OCI-LY7 (cell line): ENCODE results near the gene PCDHGA7. TPM values are rescaled to one million over a fixed set of nuclear protein-coding genes. Genes with fewer than 3 reads are reported as not detected.

Experiments used
- BruUV-seq: library from RNA; stranded (reverse); fragments of 400-500 nt; replicated peaks from 2 replicates; lab custom pipeline; 2021; lab: Mats Ljungman, UMichigan
- CTCF ChIA-PET: fragments of 300-600 bp; sonication (Branson Sonifier 250); formaldehyde crosslinking; loops from one replicate; lab custom pipeline; 2022; ENCODE audit warnings: antibody characterized with exemption; ENCODE audit not compliant: unreplicated experiment; lab: Charles Lee
- POLR2A ChIA-PET: fragments of 300-600 bp; sonication (Branson Sonifier 250); formaldehyde crosslinking; loops from one replicate; lab custom pipeline; 2022; ENCODE audit warnings: antibody characterized with exemption; lab: Charles Lee
- DNase-seq: peaks from one replicate; pipeline ENCODE4 v3.0.0-alpha.2; 2015; ENCODE audit warnings: low spot score
- H2AFZ ChIP-seq: fragments of 200-600 bp; sonication (generic), shearing (Covaris generic); 2 replicates; pipeline ENCODE4 v1.6.1; 2014; ENCODE audit warnings: mild to moderate bottlenecking, antibody characterized with exemption, low read length, moderate library complexity
- H3K27ac ChIP-seq: fragments of 200-600 bp; sonication (generic); 2 replicates; pipeline ENCODE4 v1.5.1; 2014; ENCODE audit warnings: mixed run types, low read depth, mild to moderate bottlenecking, moderate library complexity, low read length, inconsistent platforms; ENCODE audit not compliant: poor library complexity, severe bottlenecking
- H3K36me3 ChIP-seq: fragments of 200-600 bp; sonication (generic); 2 replicates; pipeline ENCODE4 v1.6.1; 2014; ENCODE audit warnings: mild to moderate bottlenecking, antibody characterized with exemption, low read length, moderate library complexity, mixed read lengths; ENCODE audit not compliant: insufficient read depth
- H3K4me1 ChIP-seq: fragments of 200-600 bp; sonication (generic); 2 replicates; pipeline ENCODE4 v1.5.1; 2014; ENCODE audit warnings: mild to moderate bottlenecking, low read length; ENCODE audit not compliant: insufficient read depth, poor library complexity, severe bottlenecking
- H3K4me2 ChIP-seq: fragments of 200-600 bp; sonication (generic); 2 replicates; pipeline ENCODE4 v1.6.1; 2014; ENCODE audit warnings: mild to moderate bottlenecking, low read length
- H3K4me3 ChIP-seq: fragments of 200-600 bp; sonication (generic); 2 replicates; pipeline ENCODE4 v1.5.1; 2014; ENCODE audit warnings: mild to moderate bottlenecking, low read depth, low read length; ENCODE audit not compliant: poor library complexity, severe bottlenecking
- H3K79me2 ChIP-seq: fragments of 200-600 bp; sonication (generic); 2 replicates; pipeline ENCODE4 v1.6.1; 2016; ENCODE audit warnings: low read depth, mild to moderate bottlenecking, low read length, moderate library complexity, mixed read lengths; ENCODE audit not compliant: insufficient read depth
- H3K9me2 ChIP-seq: fragments of 200-600 bp; sonication (generic); 2 replicates; pipeline ENCODE4 v1.6.1; 2016; ENCODE audit warnings: mild to moderate bottlenecking, low read length, mixed read lengths; ENCODE audit not compliant: insufficient read depth
- H3K9me3 ChIP-seq: fragments of 200-600 bp; sonication (generic); 2 replicates; pipeline ENCODE4 v1.6.1; 2014; ENCODE audit warnings: mild to moderate bottlenecking, mixed run types, low read length, mixed read lengths
- H4K20me1 ChIP-seq: fragments of 200-600 bp; sonication (generic); 2 replicates; pipeline ENCODE4 v1.6.1; 2014; ENCODE audit warnings: mild to moderate bottlenecking, antibody characterized with exemption, low read length, moderate library complexity, mixed read lengths; ENCODE audit not compliant: insufficient read depth
- EZH2phosphoT487 ChIP-seq: fragments of 200-600 bp; sonication (generic); IDR thresholded peaks from 2 replicates; pipeline ENCODE4 v1.6.1; 2018; ENCODE audit warnings: low read depth, borderline replicate concordance, mild to moderate bottlenecking, mixed run types, antibody characterized with exemption, low read length, moderate library complexity, mixed read lengths
- intact Hi-C: fragments of 100-400 bp; cut with micrococcal nuclease; formaldehyde crosslinking; loops from one replicate; pipeline ENCODE4 v1.10.0; 2022; ENCODE audit not compliant: unreplicated experiment
- total RNA-seq, 2 experiments: library from RNA; depleted of rRNA in 1 of 2; stranded (reverse); fragments of >200 nt in 1 of 2; shearing (Covaris generic) in 1 of 2; gene quantifications; 2 replicates each; pipeline ENCODE4 v1.2.3, GENCODE V29; 2014 to 2022
- TF ChIP-seq, protein P1 (sequence below): fragments of 200-600 bp; sonication (generic); conservative IDR thresholded peaks from 2 replicates; pipeline ENCODE4 v1.5.1; 2014; ENCODE audit warnings: mild to moderate bottlenecking, antibody characterized with exemption, low read length, moderate library complexity, mixed read lengths

PCDHGA7 gene
- total RNA-seq, 2 experiments from 2014 or later, result 5.6 to 6.4 TPM

DNA sequence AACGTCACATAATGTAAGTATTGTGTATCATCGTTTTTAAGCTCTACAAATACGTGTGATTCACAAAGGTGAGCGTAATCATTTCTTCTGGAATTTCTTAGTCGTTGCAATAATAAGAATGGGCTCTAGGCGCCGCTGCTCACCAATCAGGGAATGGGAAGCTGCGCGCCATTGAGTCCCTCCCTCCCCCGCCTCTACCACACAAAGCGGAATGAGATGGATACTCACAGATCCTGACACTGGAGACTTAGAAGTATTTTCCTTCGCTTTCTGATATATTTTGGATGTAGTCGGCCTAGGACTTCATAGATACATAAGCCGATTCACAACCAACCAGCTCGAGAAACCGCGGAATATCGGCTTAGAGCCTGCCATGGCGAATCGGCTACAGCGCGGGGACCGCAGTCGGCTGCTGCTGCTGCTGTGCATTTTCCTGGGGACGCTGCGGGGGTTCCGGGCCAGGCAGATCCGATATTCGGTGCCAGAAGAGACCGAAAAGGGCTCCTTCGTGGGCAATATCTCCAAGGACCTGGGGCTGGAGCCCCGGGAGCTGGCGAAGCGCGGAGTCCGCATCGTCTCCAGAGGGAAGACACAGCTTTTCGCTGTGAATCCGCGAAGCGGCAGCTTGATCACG, 38.4 kb downstream of the PCDHGA7 start, which contains the start of gene PCDHGA11:
TSS of gene PCDHGA11 (plus strand) at position 197 of the 634 bp plus-strand sequence. CDS start at position 374, 177 bp downstream.
- ChIA-PET POLR2A (interaction anchor here (1.0 to 2.0 kb wide), 5 partner anchors 10 to 143 kb away, joined by 3 to 8 read pairs (median 5); partner anchors contain the start of genes PCDHGA12 and PCDHGB2), CTCF (interaction anchor here (0.6 to 2.1 kb wide), 8 partner anchors 9 to 143 kb away, joined by 3 to 9 read pairs (median 4); partner anchors contain the start of genes PCDHGA12 and PCDHGB3)
- no peak within 1 kb of the TSS for H3K27ac ChIP-seq
- peak within 1 kb of the TSS; percentile 80 for H2AFZ ChIP-seq
- H3K4me2 ChIP-seq, result peak within 1 kb of the TSS; percentile 65
- no TSS peak for BruUV-seq
- H4K20me1 ChIP-seq, result no peaks in the 10 kb centered on the region
- peaks cover 7% of the 10 kb centered on the region for H3K4me1 ChIP-seq
- H3K79me2 ChIP-seq, result no peaks in the 10 kb centered on the region
- peak within 1 kb of the TSS; percentile 64 for H3K4me3 ChIP-seq
- DNase-seq, result peak; percentile 76
- TF ChIP-seq EZH2phosphoT487, result no peak
- TF ChIP-seq, protein P1, sequence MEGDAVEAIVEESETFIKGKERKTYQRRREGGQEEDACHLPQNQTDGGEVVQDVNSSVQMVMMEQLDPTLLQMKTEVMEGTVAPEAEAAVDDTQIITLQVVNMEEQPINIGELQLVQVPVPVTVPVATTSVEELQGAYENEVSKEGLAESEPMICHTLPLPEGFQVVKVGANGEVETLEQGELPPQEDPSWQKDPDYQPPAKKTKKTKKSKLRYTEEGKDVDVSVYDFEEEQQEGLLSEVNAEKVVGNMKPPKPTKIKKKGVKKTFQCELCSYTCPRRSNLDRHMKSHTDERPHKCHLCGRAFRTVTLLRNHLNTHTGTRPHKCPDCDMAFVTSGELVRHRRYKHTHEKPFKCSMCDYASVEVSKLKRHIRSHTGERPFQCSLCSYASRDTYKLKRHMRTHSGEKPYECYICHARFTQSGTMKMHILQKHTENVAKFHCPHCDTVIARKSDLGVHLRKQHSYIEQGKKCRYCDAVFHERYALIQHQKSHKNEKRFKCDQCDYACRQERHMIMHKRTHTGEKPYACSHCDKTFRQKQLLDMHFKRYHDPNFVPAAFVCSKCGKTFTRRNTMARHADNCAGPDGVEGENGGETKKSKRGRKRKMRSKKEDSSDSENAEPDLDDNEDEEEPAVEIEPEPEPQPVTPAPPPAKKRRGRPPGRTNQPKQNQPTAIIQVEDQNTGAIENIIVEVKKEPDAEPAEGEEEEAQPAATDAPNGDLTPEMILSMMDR, result peak; percentile 96
- intact Hi-C loops, result loop anchor here (2.0 kb wide), 1 partner anchor 54 kb away; the partner anchor contains the start of gene PCDHGC3
- H3K9me3 ChIP-seq, result no peaks in the 10 kb centered on the region
- no peaks in the 10 kb centered on the region for H3K9me2 ChIP-seq
- no peaks in the 10 kb centered on the region for H3K36me3 ChIP-seq

DNA sequence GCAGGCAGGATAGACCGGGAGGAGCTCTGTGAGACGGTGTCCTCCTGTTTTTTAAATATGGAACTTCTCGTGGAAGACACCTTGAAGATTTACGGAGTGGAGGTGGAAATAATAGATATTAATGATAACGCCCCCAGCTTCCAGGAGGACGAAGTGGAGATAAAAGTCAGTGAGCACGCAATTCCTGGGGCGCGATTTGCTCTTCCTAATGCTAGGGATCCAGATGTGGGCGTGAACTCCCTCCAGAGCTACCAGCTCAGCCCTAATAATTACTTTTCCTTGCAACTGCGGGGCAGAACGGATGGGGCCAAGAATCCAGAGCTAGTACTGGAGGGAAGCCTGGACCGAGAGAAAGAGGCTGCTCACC, 38.9 kb downstream of the PCDHGA7 start:
- no peaks in the 10 kb centered on the region for H3K36me3 ChIP-seq
- peak overlapping the region; percentile 80; the same call in 1 of the 2 replicates for H2AFZ ChIP-seq
- intact Hi-C loops, result loop anchor here (2.0 kb wide), 1 partner anchor 53 kb away; the partner anchor contains the start of gene PCDHGC3
- no peak overlapping the region for H3K27ac ChIP-seq
- peak overlapping the region; percentile 64 for H3K4me3 ChIP-seq
- H3K4me2 ChIP-seq, result peak overlapping the region; percentile 65
- no peaks in the 10 kb centered on the region for H3K9me2 ChIP-seq
- no peaks in the 10 kb centered on the region for H3K9me3 ChIP-seq
- H3K79me2 ChIP-seq, result no peaks in the 10 kb centered on the region
- H3K4me1 ChIP-seq, result peaks cover 7% of the 10 kb centered on the region
- no peaks in the 10 kb centered on the region for H4K20me1 ChIP-seq
- no peak for DNase-seq
- ChIA-PET CTCF (interaction anchor here (0.6 to 2.1 kb wide), 7 partner anchors 9 to 143 kb away, joined by 3 to 9 read pairs (median 4); partner anchors contain the start of genes PCDHGA12 and PCDHGB3), POLR2A (interaction anchor here (0.7 to 2.0 kb wide), 6 partner anchors 9 to 143 kb away, joined by 3 to 8 read pairs (median 4); partner anchors contain the start of genes PCDHGA12 and PCDHGB2)
- no TSS peak for BruUV-seq
- no peak for TF ChIP-seq EZH2phosphoT487
- TF ChIP-seq, protein P1, result no peak
